Natural killer cell (primary cell): ENCODE data around the gene AGPAT3. TPM values are rescaled to one million over a fixed set of nuclear protein-coding genes. Genes with fewer than 3 reads are reported as not detected.

Experiments
- ATAC-seq, 3 donors: fragments of 150-1000 bp in 2 of 3; fragments of 200-7000 bp in 1 of 3; cut with Tn5 transposase; 1 replicate in 1 of 3; 2 replicates in 2 of 3; pipeline ENCODE4 v1.10.0; 2021; ENCODE audit warnings: mild to moderate bottlenecking in 2 of 3, moderate library complexity in 2 of 3
- DNase-seq, 2 donors: peaks; one replicate each; pipeline versions ENCODE4 v3.0.0 to v3.0.0-alpha.2; 2013 to 2021; ENCODE audit warnings: mixed read lengths in 1 of 2
- H3K27ac ChIP-seq: one replicate; pipeline ENCODE4 v1.5.1; 2013; ENCODE audit warnings: mild to moderate bottlenecking, low read length
- H3K27me3 ChIP-seq: one replicate; pipeline ENCODE4 v1.6.1; 2013; ENCODE audit warnings: low read length; ENCODE audit not compliant: control insufficient read depth, insufficient read depth
- H3K36me3 ChIP-seq: one replicate; pipeline ENCODE4 v1.6.1; 2013; ENCODE audit warnings: low read length; ENCODE audit not compliant: control insufficient read depth, insufficient read depth
- H3K4me1 ChIP-seq: one replicate; pipeline ENCODE4 v1.6.1; 2013; ENCODE audit warnings: low read length; ENCODE audit not compliant: control insufficient read depth, insufficient read depth
- H3K4me3 ChIP-seq: one replicate; pipeline ENCODE4 v1.5.1; 2013; ENCODE audit warnings: low read length
- H3K9me3 ChIP-seq: one replicate; pipeline ENCODE4 v1.6.1; 2013; ENCODE audit warnings: low read length; ENCODE audit not compliant: control insufficient read depth, insufficient read depth
- H3K27ac Mint-ChIP-seq, 2 donors: one replicate each; pipeline ENCODE4 v1.8.0; 2022; ENCODE audit warnings: mild to moderate bottlenecking in 2 of 2, mixed read lengths in 2 of 2, moderate library complexity in 1 of 2
- H3K27me3 Mint-ChIP-seq, 2 donors: one replicate each; pipeline ENCODE4 v1.8.0; 2022; ENCODE audit warnings: low read depth in 2 of 2, mixed read lengths in 2 of 2
- H3K36me3 Mint-ChIP-seq: one replicate; pipeline ENCODE4 v1.8.0; 2022; ENCODE audit warnings: mixed read lengths
- H3K4me1 Mint-ChIP-seq, 2 donors: one replicate each; pipeline ENCODE4 v1.8.0; 2022; ENCODE audit warnings: mixed read lengths in 2 of 2
- H3K4me3 Mint-ChIP-seq: one replicate; pipeline ENCODE4 v1.8.0; 2022; ENCODE audit warnings: mild to moderate bottlenecking, moderate library complexity, mixed read lengths
- H3K9me3 Mint-ChIP-seq, 2 donors: one replicate each; pipeline ENCODE4 v1.8.0; 2022; ENCODE audit warnings: mixed read lengths in 2 of 2
- CTCF ChIP-seq: fragments of 200-600 bp; IDR thresholded peaks from one replicate; pipeline ENCODE4 v1.8.0; 2022; ENCODE audit warnings: antibody characterized with exemption
- WGBS: methylation state at CpG from one replicate; pipeline ENCODE4 v1.1.7; 2013; ENCODE audit warnings: missing lambda C conversion rate; ENCODE audit not compliant: insufficient coverage; 5-methylcytosine and 5-hydroxymethylcytosine counted together
- intact Hi-C: fragments of 100-400 bp; cut with micrococcal nuclease; formaldehyde crosslinking; loops from one replicate; pipeline ENCODE4 v1.14.2; 2022
- total RNA-seq, 4 donors: library from RNA; stranded (reverse); fragments of 120-200 nt in 1 of 4; gene quantifications; one replicate each; pipeline versions ENCODE4 v1.2.3 to v1.2.4, GENCODE V29; 2013 to 2022

The AGPAT3 gene
- total RNA-seq, 3 donors from 2014 or later (not counting 1 experiment from before 2014, with no cell fraction given) = 39.5 to 45.7 (median 42.3) TPM

- H3K36me3 Mint-ChIP-seq = no peaks in the 10 kb centered on the region
- H3K4me1 Mint-ChIP-seq = peaks cover 0 to 1% of the 10 kb centered on the region in 2 donors
- Histone ChIP-seq H3K4me1 (no peaks in the 10 kb centered on the region), H3K27me3 (no peaks in the 10 kb centered on the region), H3K9me3 (no peaks in the 10 kb centered on the region), H3K4me3 (no peak overlapping the region), H3K27ac (no peak overlapping the region), H3K36me3 (no peaks in the 10 kb centered on the region)
- no peaks in the 10 kb centered on the region for H3K9me3 Mint-ChIP-seq
- 97% methylated on average over 33 of the region's 33 CpGs for WGBS
- ATAC-seq (no peak), DNase-seq (no peak)
- intact Hi-C loops = loop anchor here (10.0 kb wide), 1 partner anchor 63 kb away; no protein-coding TSS in a partner anchor
- no peak overlapping the region for H3K27ac Mint-ChIP-seq
- TF ChIP-seq CTCF = no peak
- H3K27me3 Mint-ChIP-seq = peaks cover 0 to 2% of the 10 kb centered on the region in 2 donors
- no peak overlapping the region for H3K4me3 Mint-ChIP-seq
These were observed 126.5 kb downstream of the AGPAT3 start for GRCh38 chr21:43991447-43991991.

- H3K27ac Mint-ChIP-seq = no peak overlapping the region
- no peaks in the 10 kb centered on the region for H3K9me3 Mint-ChIP-seq
- Histone ChIP-seq H3K27me3 (no peaks in the 10 kb centered on the region), H3K4me3 (no peak overlapping the region), H3K36me3 (no peaks in the 10 kb centered on the region), H3K27ac (no peak overlapping the region), H3K9me3 (no peaks in the 10 kb centered on the region), H3K4me1 (no peaks in the 10 kb centered on the region)
- H3K36me3 Mint-ChIP-seq = no peaks in the 10 kb centered on the region
- ATAC-seq (no peak), DNase-seq (no peak)
- WGBS = 94% methylated on average over 11 of the region's 11 CpGs
- intact Hi-C loops = loop anchor here (10.0 kb wide), 1 partner anchor 63 kb away; no protein-coding TSS in a partner anchor
- no peak for TF ChIP-seq CTCF
- H3K27me3 Mint-ChIP-seq = no peaks in the 10 kb centered on the region
- no peaks in the 10 kb centered on the region for H3K4me1 Mint-ChIP-seq
- H3K4me3 Mint-ChIP-seq = no peak overlapping the region
These were observed 127.1 kb downstream of the AGPAT3 start for GRCh38 chr21:43992121-43992520.

- no peak for TF ChIP-seq CTCF
- H3K4me1 ChIP-seq = no peaks in the 10 kb centered on the region
- no peaks in the 10 kb centered on the region for H3K9me3 ChIP-seq
- H3K36me3 Mint-ChIP-seq = no peaks in the 10 kb centered on the region
- H3K4me3 ChIP-seq = no peak overlapping the region
- no peak overlapping the region for H3K4me3 Mint-ChIP-seq
- H3K27me3 ChIP-seq = no peaks in the 10 kb centered on the region
- intact Hi-C loops = loop anchor here (10.0 kb wide), 1 partner anchor 61 kb away; no protein-coding TSS in a partner anchor
- DNase-seq = no peak
- no peak overlapping the region for H3K27ac Mint-ChIP-seq
- peaks cover 0 to 2% of the 10 kb centered on the region in 2 donors for H3K27me3 Mint-ChIP-seq
- no peaks in the 10 kb centered on the region for H3K36me3 ChIP-seq
- 85% methylated on average over 17 of the region's 18 CpGs for WGBS
- H3K9me3 Mint-ChIP-seq = no peaks in the 10 kb centered on the region
- H3K27ac ChIP-seq = no peak overlapping the region
- no peak for ATAC-seq
- H3K4me1 Mint-ChIP-seq = no peaks in the 10 kb centered on the region
These were observed 128.5 kb downstream of the AGPAT3 start for GRCh38 chr21:43993420-43993934.
